Spleen (tissue), 11 donors: ENCODE measurements around the gene DMP1. TPM values are rescaled to one million over a fixed set of nuclear protein-coding genes. Genes with fewer than 3 reads are reported as not detected.

ENCODE experiments used
- DNase-seq: peaks from one replicate; pipeline ENCODE4 v3.0.0-alpha.2; 2020
- H3K27ac ChIP-seq, 8 donors: fragments of 200-600 bp; sonication (generic) in 7 of 8; 1 replicate in 4 of 8; 2 replicates in 4 of 8; pipeline versions ENCODE4 v1.5.0 to v1.8.0; 2016 to 2021; ENCODE audit warnings: inconsistent platforms in 4 of 8, mild to moderate bottlenecking in 4 of 8, moderate library complexity in 1 of 8
- H3K27me3 ChIP-seq, 7 donors: fragments of 200-600 bp; sonication (generic) in 6 of 7; replicated peaks in 1 of 7; 1 replicate in 4 of 7; 2 replicates in 3 of 7; pipeline versions ENCODE4 v1.5.0 to v1.8.0; 2016 to 2021; ENCODE audit warnings: inconsistent platforms in 3 of 7, mild to moderate bottlenecking in 1 of 7
- H3K36me3 ChIP-seq, 6 donors: fragments of 200-600 bp; sonication (generic) in 5 of 6; 1 replicate in 4 of 6; 2 replicates in 2 of 6; pipeline versions ENCODE4 v1.5.0 to v1.8.0; 2016 to 2021; ENCODE audit warnings: inconsistent platforms in 2 of 6
- H3K4me1 ChIP-seq, 6 donors: fragments of 200-600 bp; sonication (generic) in 5 of 6; 1 replicate in 3 of 6; 2 replicates in 3 of 6; pipeline versions ENCODE4 v1.5.0 to v1.8.0; 2016 to 2021; ENCODE audit warnings: inconsistent platforms in 3 of 6
- H3K4me3 ChIP-seq, 8 donors: fragments of 200-600 bp; sonication (generic) in 7 of 8; 1 replicate in 4 of 8; 2 replicates in 4 of 8; pipeline versions ENCODE4 v1.5.0 to v1.8.0; 2016 to 2021; ENCODE audit warnings: inconsistent platforms in 4 of 8, mild to moderate bottlenecking in 4 of 8, moderate library complexity in 2 of 8
- H3K9me3 ChIP-seq, 8 donors: fragments of 200-600 bp; sonication (generic) in 7 of 8; 1 replicate in 4 of 8; 2 replicates in 4 of 8; pipeline versions ENCODE4 v1.5.0 to v1.8.0; 2016 to 2021; ENCODE audit warnings: inconsistent platforms in 4 of 8
- CTCF ChIP-seq, 11 experiments: fragments of 200-600 bp in 7 of 11; fragments of 450-650 bp in 4 of 11; sonication (generic) in 4 of 11; IDR thresholded peaks in 8 of 11; conservative IDR thresholded peaks in 3 of 11; 1 replicate in 7 of 11; 2 replicates in 4 of 11; pipeline versions ENCODE4 v1.4.0 to v1.8.0; 2016 to 2021; ENCODE audit warnings: antibody characterized with exemption in 11 of 11, inconsistent platforms in 4 of 11, mild to moderate bottlenecking in 1 of 11
- POLR2A ChIP-seq, 3 donors: fragments of 450-650 bp; IDR thresholded peaks; one replicate each; pipeline ENCODE4 v1.5.1; 2017; ENCODE audit warnings: antibody characterized with exemption in 3 of 3, mild to moderate bottlenecking in 1 of 3
- POLR2AphosphoS5 ChIP-seq, 3 donors: sonication (generic); formaldehyde crosslinking; IDR thresholded peaks; one replicate each; pipeline ENCODE4 v1.5.1; 2017; ENCODE audit warnings: antibody characterized with exemption in 3 of 3
- WGBS, 5 donors: extraction: QIAGEN DNeasy Blood & Tissue Kit in 3 of 5; methylation state at CpG; one replicate each; pipeline versions ENCODE4 v1.1.5 to v1.1.7; 2013 to 2018; 5-methylcytosine and 5-hydroxymethylcytosine counted together
- intact Hi-C: fragments of 100-400 bp; cut with DNase I; formaldehyde crosslinking; loops from one replicate; pipeline ENCODE4 v1.15.0; 2023; ENCODE audit warnings: low total_unique reads
- polyA plus RNA-seq, 3 donors: library from polyadenylated mRNA; stranded (reverse); fragments of 200-250 nt; gene quantifications; one replicate each; pipeline ENCODE4 v1.2.1, GENCODE V29; 2013
- total RNA-seq, 7 donors: library from RNA; depleted of rRNA in 3 of 7; stranded (reverse); fragments of >200 nt in 3 of 7; fragmentation: NEBNext Ultra II Directional in 4 of 7; extraction: Animal tissue kit (Norgen Biotek cat#: 25700) in 4 of 7; gene quantifications; one replicate each; pipeline versions ENCODE4 v1.1.0 to v1.2.1, GENCODE V29; 2016 to 2021
- donor health status: healthy with polysubstance abuse.
- donor health status: DM: no; HTN: no; CAD: no; lungs with moderate emphysema.
- donor health status: DM: no; HTN: no; CAD: no.
- donor health status: Bipolar disorder and iron deficiency.
- donor health status: healthy.
- donor health status: DM: no; HTN: no; CAD: no.
- donor health status: DM: yes; HTN: yes; CAD: no.

The DMP1 gene
- total and polyA plus RNA-seq, 10 donors: 0.02 TPM; not detected in 9

DNA sequence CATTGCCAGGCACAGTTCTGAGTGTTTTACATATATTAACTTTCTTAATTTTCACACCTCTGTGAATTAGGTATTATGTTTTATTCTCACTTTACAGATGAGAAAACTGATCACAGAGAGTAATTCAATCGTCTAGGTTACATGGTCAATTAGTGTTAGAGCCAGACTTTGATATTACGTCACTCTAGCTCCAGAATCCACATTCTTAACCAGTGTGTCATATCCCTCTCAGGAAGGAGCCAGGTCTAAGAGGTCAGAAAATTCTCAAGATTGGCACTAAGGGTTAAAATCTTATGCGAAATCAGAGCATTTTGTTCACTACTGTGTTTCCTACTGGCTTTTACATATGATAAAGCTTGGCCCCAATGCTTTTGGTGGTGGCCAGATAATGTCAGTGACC, 7.4 kb downstream of the DMP1 start:
- Histone ChIP-seq H3K27me3 (peaks cover 0 to 6% (median 0%) of the 10 kb centered on the region in 7 donors), H3K9me3 (no peaks in the 10 kb centered on the region), H3K4me3 (no peak overlapping the region), H3K4me1 (no peaks in the 10 kb centered on the region), H3K36me3 (no peaks in the 10 kb centered on the region), H3K27ac (no peak overlapping the region)
- DNase-seq: no peak
- WGBS, 5 donors: 75 to 88% (median 79%) methylated on average over 3 of the region's 3 CpGs
- intact Hi-C loops: no loop called here
- no peak for TF ChIP-seq POLR2AphosphoS5 (IDR thresholded peaks at IDR 0.05)
- no peak for TF ChIP-seq POLR2A (IDR thresholded peaks at IDR 0.05)
- no peak for TF ChIP-seq CTCF (IDR thresholded peaks at IDR 0.05 in 8 of 11, conservative IDR thresholded peaks at IDR 0.05 in 3 of 11)

- TF ChIP-seq POLR2AphosphoS5 (IDR thresholded peaks at IDR 0.05) (no peak), CTCF (IDR thresholded peaks at IDR 0.05 in 8 of 11, conservative IDR thresholded peaks at IDR 0.05 in 3 of 11) (no peak), POLR2A (IDR thresholded peaks at IDR 0.05) (no peak)
- Histone ChIP-seq H3K27me3 (peaks cover 0 to 6% (median 0%) of the 10 kb centered on the region in 7 donors), H3K4me3 (no peak overlapping the region), H3K36me3 (no peaks in the 10 kb centered on the region), H3K9me3 (no peaks in the 10 kb centered on the region), H3K27ac (no peak overlapping the region), H3K4me1 (no peaks in the 10 kb centered on the region)
- DNase-seq: no peak
- intact Hi-C loops: no loop called here
- WGBS, 5 donors: 75 to 86% (median 85%) methylated on average over 3 of the region's 3 CpGs
Observed at GRCh38 chr4:87659247-87659931, 9.3 kb downstream of the DMP1 start.

- WGBS, 5 donors: 82 to 92% (median 84%) methylated on average over 9 of the region's 9 CpGs
- H3K27me3 ChIP-seq: peaks cover 0 to 4% (median 0%) of the 10 kb centered on the region in 7 donors
- intact Hi-C loops: no loop called here
- H3K27ac ChIP-seq: no peak overlapping the region
- H3K9me3 ChIP-seq: no peaks in the 10 kb centered on the region
- H3K36me3 ChIP-seq: no peaks in the 10 kb centered on the region
- TF ChIP-seq CTCF (IDR thresholded peaks at IDR 0.05 in 8 of 11, conservative IDR thresholded peaks at IDR 0.05 in 3 of 11): no peak
- TF ChIP-seq POLR2AphosphoS5 (IDR thresholded peaks at IDR 0.05): no peak
- TF ChIP-seq POLR2A (IDR thresholded peaks at IDR 0.05): no peak
- no peak overlapping the region for H3K4me3 ChIP-seq
- no peak for DNase-seq
- H3K4me1 ChIP-seq: no peaks in the 10 kb centered on the region
Observed at GRCh38 chr4:87662871-87663270, 12.8 kb downstream of the DMP1 start.

DNA sequence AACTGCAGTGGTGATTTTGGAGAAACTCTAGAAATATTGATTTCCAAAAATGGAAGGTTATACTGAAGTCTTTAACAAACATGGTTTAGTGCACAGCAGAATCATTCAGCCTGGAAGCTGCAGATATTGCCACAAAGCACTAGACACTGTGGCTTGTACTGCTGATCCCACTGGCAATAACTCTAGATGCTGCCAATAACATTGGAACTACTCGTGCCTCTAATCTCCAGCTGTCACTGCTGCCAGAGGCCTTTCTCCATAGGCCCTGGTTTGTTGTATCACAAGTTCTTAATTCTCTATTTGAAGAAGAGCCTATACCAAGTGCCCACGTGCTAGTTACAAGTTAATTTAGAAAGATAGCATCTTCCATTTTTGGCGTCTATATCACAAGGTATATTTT, 19.3 kb downstream of the DMP1 start:
- Histone ChIP-seq H3K9me3 (peaks cover 0 to 37% (median 30%) of the 10 kb centered on the region in 8 donors), H3K4me1 (no peaks in the 10 kb centered on the region), H3K36me3 (no peaks in the 10 kb centered on the region), H3K4me3 (no peak overlapping the region), H3K27me3 (no peaks in the 10 kb centered on the region), H3K27ac (no peak overlapping the region)
- TF ChIP-seq POLR2AphosphoS5 (IDR thresholded peaks at IDR 0.05) (no peak), POLR2A (IDR thresholded peaks at IDR 0.05) (no peak), CTCF (IDR thresholded peaks at IDR 0.05 in 8 of 11, conservative IDR thresholded peaks at IDR 0.05 in 3 of 11) (no peak)
- no peak for DNase-seq
- 75 to 86% (median 80%) methylated on average over 3 of the region's 3 CpGs for WGBS, 5 donors
- intact Hi-C loops: no loop called here
